NCI-H345 treated with DMSO at 0.1 percent for 48 hours (cell line): ENCODE measurements around the gene SF3B6.
"Not testable (repeated sequence)": the region's sequence is repeated elsewhere in the genome, so short reads cannot be mapped to it uniquely, and the experiment has no call there.

ENCODE experiments used
- DNase-seq: peaks from one replicate; lab custom pipeline; 2025; ENCODE audit not compliant: unreplicated experiment; lab: John Stamatoyannopoulos, UW

The SF3B6 gene

GRCh38 chr2:24095171-24095677 is 19.1 kb upstream of the SF3B6 start:
- DNase-seq = not testable (repeated sequence)

GRCh38 chr2:24093270-24093669 is 17.1 kb upstream of the SF3B6 start:
- DNase-seq = not testable (repeated sequence)

GRCh38 chr2:24088821-24089359 is 12.8 kb upstream of the SF3B6 start:
- no peak for DNase-seq

DNA sequence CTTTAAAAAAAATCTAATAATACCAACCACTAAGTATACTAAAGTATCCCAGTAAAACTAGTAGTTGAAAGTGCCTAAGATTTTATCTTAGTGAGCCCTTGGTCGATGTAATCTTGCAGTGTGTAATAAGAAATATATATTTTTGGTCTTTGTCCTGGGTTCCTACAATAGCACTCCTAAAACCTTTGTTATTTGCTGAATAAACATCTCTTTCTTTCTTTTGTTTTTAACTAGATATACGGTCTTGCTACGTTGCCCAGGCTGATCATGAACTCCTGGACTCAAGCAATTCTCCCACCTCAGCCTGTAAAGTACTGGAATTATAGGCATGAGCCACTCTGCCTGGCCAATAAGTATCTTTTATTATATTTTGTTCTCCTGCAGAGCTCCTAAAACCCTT is 10.9 kb upstream of the SF3B6 start:
- DNase-seq = no peak

DNA sequence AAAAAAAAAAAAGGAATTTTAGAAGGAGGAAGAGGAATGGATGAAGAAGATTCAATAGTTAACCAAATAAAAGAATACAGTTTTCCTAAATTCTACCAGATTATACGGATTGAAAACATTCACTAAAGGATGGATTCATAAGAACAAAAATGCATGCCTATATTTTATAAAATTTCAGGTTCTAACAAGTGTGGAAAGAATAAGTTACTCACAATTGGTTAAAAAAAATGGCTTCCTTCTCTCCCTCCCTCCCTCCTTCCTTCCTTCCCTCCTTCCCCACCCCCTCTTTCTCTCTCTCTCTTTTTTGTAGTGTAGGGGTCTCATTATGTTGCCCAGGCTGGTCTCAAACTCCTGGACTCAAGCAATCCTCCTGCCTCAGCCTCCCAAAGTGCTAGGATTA is 10.1 kb upstream of the SF3B6 start:
- no peak for DNase-seq

DNA sequence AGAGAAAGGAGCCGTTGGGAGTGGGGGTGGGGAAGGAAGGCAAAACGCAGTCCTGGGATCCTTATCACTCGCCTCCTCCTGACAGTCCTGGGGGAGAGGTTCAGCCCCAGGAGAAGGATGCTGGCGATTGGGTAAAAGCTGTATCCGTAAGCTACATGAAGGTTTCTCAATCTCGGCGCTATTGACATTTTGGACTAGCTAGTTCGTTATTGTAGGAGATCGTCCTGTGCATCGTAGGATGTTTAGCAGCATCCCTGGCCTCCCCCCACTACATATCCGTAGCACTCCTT is 9.0 kb upstream of the SF3B6 start:
- no peak for DNase-seq

- peak; percentile 81 for DNase-seq
Measured at GRCh38 chr2:24084386-24085199, 8.5 kb upstream of the SF3B6 start, which contains the start of gene TP53I3. TP53I3 (minus strand) TSS chr2:24084834; CDS start chr2:24084326, 508 bp downstream.

DNA sequence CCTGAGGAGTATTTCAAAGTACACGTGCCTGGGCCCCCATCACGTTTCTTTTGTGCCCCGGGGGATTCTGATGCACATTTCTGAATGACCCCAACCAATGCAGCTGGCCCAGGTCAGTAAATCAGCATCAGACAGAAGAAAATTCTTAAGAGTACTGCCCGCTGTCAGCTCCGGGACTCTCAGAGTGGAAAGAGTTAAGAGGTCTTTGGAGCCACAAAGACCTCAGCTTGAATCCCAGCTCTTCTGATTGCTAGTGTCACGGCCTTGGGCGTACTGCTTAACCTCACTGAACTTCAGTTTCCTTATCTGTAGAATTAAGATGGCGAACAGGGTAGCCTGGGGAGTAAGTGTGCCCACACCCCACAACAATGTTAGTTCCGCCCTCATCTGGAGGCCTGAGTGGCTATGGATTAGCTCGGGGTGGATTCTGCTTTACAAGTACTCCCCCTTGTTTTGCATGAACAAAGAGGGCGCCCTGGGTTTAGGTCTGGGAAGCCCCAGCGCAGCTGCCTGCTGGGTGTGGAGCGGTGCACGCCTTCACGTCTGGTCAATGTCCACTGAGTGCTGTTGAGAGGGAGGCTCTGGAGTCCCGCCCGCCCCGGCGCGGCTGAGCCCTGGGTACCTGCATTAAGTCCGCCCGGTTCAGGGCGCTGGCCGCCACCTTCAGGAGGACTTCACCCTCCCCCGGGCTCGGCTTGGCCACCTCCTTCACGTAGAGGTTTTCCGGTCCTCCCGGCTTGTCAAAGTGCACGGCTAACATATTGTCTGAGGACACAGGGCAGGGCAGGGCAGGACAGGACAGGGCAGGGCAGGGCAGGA is 7.7 kb upstream of the SF3B6 start:
- DNase-seq = peak; percentile 62

- DNase-seq = no peak
Measured at GRCh38 chr2:24082787-24083566, 6.9 kb upstream of the SF3B6 start.

- no peak for DNase-seq
Measured at GRCh38 chr2:24080701-24081100, 4.6 kb upstream of the SF3B6 start.

- DNase-seq = no peak
Measured at GRCh38 chr2:24077879-24078278, 1.8 kb upstream of the SF3B6 start.

DNA sequence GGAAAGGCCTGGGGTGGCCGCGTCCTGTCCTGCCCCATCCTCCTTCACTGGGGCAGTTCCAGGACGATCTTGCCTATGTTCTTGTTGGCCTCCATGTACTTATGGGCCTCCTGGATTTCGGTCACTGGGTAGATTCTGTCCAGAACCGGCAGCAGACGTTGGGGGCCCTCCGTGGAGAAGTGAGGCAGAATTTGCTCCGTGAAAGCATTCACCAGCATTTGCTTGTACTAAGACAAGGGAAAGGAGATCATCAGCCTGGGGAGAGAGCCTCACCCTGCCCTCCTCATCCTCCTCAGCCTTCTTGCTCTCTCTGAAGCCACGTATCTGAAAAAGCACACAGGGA is 1.4 kb upstream of the SF3B6 start:
- no peak for DNase-seq

DNA sequence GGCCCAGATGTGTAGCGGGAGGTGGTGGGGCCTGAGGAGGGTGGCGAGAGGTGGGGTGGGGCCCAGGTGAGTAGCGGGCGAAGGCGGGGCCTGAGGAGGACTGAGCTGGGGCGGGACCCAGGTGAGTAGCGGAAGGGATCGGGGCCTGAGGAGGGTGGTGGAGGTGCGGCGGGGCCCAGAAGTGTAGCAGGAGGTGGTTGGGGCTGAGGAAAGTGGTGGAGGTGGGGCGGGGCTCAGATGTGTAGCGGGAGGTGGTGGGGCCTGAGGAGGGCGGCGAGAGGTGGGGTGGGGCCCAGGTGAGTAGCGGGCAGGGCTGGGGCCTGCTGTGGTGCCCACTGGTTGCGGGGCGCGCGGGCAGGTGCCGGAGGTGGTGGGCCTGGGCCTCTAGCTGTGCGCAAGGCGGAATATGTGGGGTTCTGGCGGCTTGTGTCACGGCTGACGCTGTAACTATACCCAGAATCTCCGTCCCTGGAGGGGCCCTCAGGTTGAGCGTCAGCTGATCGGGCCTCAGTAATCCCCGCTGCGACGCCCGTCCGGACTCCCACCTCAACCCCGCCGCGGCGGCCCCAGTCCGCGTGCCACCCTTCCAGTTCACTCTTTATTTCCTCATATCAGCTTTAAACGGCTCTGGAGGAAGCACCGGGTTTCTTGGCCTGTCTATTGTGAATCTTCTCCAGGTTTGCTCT is 866 bp upstream of the SF3B6 start:
- DNase-seq = no peak

- DNase-seq = no peak
Measured at GRCh38 chr2:24075259-24075658, 867 bp downstream of the SF3B6 start.

- no peak for DNase-seq
Measured at GRCh38 chr2:24073816-24074215, 2.3 kb downstream of the SF3B6 start.

GRCh38 chr2:24072259-24072658 is 3.9 kb downstream of the SF3B6 start:
- no peak for DNase-seq

DNA sequence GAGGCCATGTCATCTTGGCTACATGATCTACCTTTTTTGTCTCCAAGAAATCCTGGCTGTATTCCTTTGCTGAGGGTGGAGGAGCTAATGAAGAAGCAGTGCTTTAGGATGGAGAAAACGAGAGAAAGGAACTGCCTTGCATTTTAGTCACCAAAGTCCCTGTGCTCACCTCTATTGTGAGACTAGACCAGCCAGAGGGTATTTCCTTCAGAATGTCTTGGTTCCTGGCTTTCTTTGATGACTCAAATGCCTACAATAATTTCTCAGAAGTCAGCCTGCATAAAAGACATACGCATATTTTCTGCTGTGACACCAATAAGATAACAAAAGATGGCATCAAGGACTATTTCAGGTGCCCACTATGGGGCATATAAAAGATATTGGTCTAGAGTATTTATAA is 10.8 kb downstream of the SF3B6 start:
- DNase-seq = no peak

GRCh38 chr2:24058564-24059271 is 17.4 kb downstream of the SF3B6 start:
- DNase-seq = no peak

DNA sequence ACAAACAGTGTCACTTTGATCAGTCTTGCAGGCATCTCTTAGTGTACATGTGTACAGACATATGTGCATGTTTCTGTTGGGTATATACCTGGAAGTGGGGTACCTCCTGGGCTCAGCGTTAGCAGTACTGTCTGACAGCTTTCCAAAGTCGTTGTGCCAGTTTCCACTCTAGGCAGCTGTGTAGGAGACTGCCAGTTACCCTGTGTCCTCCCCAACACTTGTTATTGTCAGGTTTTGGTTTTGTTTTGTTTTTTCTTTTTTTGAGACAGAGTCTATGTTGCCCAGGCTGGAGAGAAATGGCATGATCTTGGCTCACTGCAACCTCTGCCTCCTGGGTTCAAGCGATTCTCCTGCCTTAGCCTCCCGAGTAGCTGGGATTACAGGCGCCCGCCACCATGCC is 20.4 kb downstream of the SF3B6 start:
- no peak for DNase-seq

DNA sequence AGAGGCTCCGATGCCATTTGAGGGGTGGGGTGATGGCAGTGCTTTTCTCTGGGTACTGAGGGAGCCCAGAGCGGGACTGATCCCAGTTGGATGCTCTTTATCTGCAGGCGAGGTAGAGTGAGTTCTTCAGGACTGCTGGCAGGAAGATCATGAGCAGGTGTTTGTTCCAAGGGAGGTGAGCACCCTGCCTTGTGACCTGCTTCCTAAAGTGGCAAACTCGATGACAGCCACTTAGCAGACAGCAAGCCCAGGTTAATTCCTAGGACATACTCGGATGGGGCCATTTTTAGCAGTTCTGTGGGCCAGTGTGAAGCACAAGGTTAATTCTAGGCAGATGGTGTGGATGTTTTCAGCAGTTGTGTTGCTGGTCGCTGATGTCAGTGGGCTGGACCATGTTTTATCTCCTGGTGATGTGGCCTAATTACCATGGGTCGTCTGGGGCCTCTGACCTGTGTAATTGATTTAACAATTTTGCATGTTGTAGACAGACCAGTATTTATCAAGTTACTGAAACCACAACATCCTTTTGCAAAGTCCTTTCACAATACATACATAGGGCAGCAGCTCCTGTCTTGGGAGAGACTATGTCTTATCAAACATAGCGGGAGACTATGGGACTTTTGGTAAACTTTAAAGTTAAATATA is 21.6 kb downstream of the SF3B6 start:
- no peak for DNase-seq
